H1 (cell line): ENCODE results near the gene ZC3H18. TPM values are rescaled to one million over a fixed set of nuclear protein-coding genes. Genes with fewer than 3 reads are reported as not detected.

Source experiments
- CTCF ChIA-PET: fragments of 300-600 bp; sonication (Branson Sonifier 250); formaldehyde crosslinking; loops from one replicate; lab custom pipeline; 2021; ENCODE audit not compliant: partially characterized antibody; lab: Charles Lee
- POLR2A ChIA-PET: fragments of 300-600 bp; sonication (Branson Sonifier 250); formaldehyde crosslinking; loops from one replicate; lab custom pipeline; 2021; ENCODE audit warnings: inconsistent platforms; ENCODE audit not compliant: partially characterized antibody; lab: Charles Lee
- DNase-seq, 2 experiments: peaks; one replicate each; pipeline versions ENCODE4 v3.0.0 to v3.0.0-alpha.2; 2010 to 2022; ENCODE audit warnings: low spot score in 2 of 2, low read depth in 1 of 2, mixed read lengths in 1 of 2
- FAIRE-seq: peaks from 2 replicates; lab custom pipeline; 2011; peaks lifted over from hg19 to GRCh38; lab: Jason Lieb, UNC
- H2AFZ ChIP-seq: 2 replicates; pipeline ENCODE4 v1.8.1; 2012; ENCODE audit warnings: low read length, inconsistent platforms
- H2AK5ac ChIP-seq: 2 replicates; pipeline ENCODE4 v1.6.1; 2013; ENCODE audit warnings: low read depth, low read length
- H2BK120ac ChIP-seq: replicated peaks from 2 replicates; pipeline ENCODE3; 2013; ENCODE audit warnings: low read depth, low read length, inconsistent platforms
- H2BK12ac ChIP-seq: 2 replicates; pipeline ENCODE4 v1.6.1; 2013; ENCODE audit warnings: low read depth, low read length
- H2BK15ac ChIP-seq: 2 replicates; pipeline ENCODE4 v1.6.1; 2013; ENCODE audit warnings: low read length
- H2BK20ac ChIP-seq: 2 replicates; pipeline ENCODE4 v1.6.1; 2013; ENCODE audit warnings: low read length
- H2BK5ac ChIP-seq: 2 replicates; pipeline ENCODE4 v1.6.1; 2013; ENCODE audit warnings: low read depth, low read length
- H3K14ac ChIP-seq: 2 replicates; pipeline ENCODE4 v1.6.1; 2013; ENCODE audit warnings: inconsistent platforms; ENCODE audit not compliant: insufficient read length
- H3K18ac ChIP-seq: 2 replicates; pipeline ENCODE4 v1.6.1; 2013; ENCODE audit warnings: low read length; ENCODE audit errors: extremely low read depth
- H3K23ac ChIP-seq: 2 replicates; pipeline ENCODE4 v1.6.1; 2013; ENCODE audit warnings: inconsistent platforms; ENCODE audit not compliant: insufficient read length
- H3K23me2 ChIP-seq: 2 replicates; pipeline ENCODE4 v1.6.1; 2013; ENCODE audit warnings: low read depth, low read length
- H3K27ac ChIP-seq: 2 replicates; pipeline ENCODE4 v1.6.1; 2011; ENCODE audit warnings: low read depth, low read length, inconsistent platforms
- H3K27me3 ChIP-seq, 4 experiments: replicated peaks in 1 of 4; 1 replicate in 1 of 4; 2 replicates in 3 of 4; pipeline versions ENCODE4 v1.6.1 to v1.8.1; 2011 to 2013; ENCODE audit warnings: low read length in 3 of 4, mild to moderate bottlenecking in 3 of 4, inconsistent platforms in 2 of 4, mixed read lengths in 2 of 4, moderate library complexity in 1 of 4; ENCODE audit not compliant: control insufficient read depth in 3 of 4, insufficient read depth in 3 of 4; ENCODE audit errors: extremely low read depth in 1 of 4
- H3K36me3 ChIP-seq, 4 experiments: 2 replicates each; pipeline versions ENCODE4 v1.6.1 to v1.8.1; 2011 to 2013; ENCODE audit warnings: mild to moderate bottlenecking in 4 of 4, low read length in 3 of 4, moderate library complexity in 2 of 4, control low read depth in 1 of 4, inconsistent platforms in 1 of 4; ENCODE audit not compliant: insufficient read depth in 4 of 4, control insufficient read depth in 2 of 4
- H3K4ac ChIP-seq: replicated peaks from 2 replicates; pipeline ENCODE3; 2013; ENCODE audit warnings: low read length, low read depth, mixed read lengths, inconsistent platforms; ENCODE audit not compliant: insufficient read length
- H3K4me1 ChIP-seq, 4 experiments: replicated peaks in 1 of 4; 1 replicate in 1 of 4; 2 replicates in 3 of 4; pipeline versions ENCODE4 v1.6.1 to v1.8.1; 2011 to 2013; ENCODE audit warnings: low read length in 3 of 4, inconsistent platforms in 2 of 4, mixed read lengths in 1 of 4; ENCODE audit not compliant: insufficient read depth in 4 of 4, control insufficient read depth in 3 of 4
- H3K4me2 ChIP-seq, 2 experiments: 2 replicates each; pipeline versions ENCODE4 v1.6.1 to v1.8.1; 2011 to 2013; ENCODE audit warnings: low read depth in 2 of 2, low read length in 2 of 2, control low read depth in 1 of 2, inconsistent platforms in 1 of 2, mild to moderate bottlenecking in 1 of 2; ENCODE audit not compliant: insufficient read depth in 1 of 2
- H3K4me3 ChIP-seq, 4 experiments: fragments of 200-600, 300-600 bp in 1 of 4; sonication (generic), shearing (Covaris generic), sonication (Bioruptor Twin) in 1 of 4; 2 replicates each; pipeline versions ENCODE4 v1.5.1 to v1.8.1; 2011 to 2016; ENCODE audit warnings: low read length in 4 of 4, low read depth in 3 of 4, control low read depth in 2 of 4, inconsistent platforms in 2 of 4, mild to moderate bottlenecking in 2 of 4, mixed read lengths in 1 of 4, moderate library complexity in 1 of 4; ENCODE audit not compliant: insufficient read depth in 2 of 4; ENCODE audit errors: extremely low read depth in 1 of 4
- H3K56ac ChIP-seq: replicated peaks from 2 replicates; pipeline ENCODE3; 2013; ENCODE audit warnings: low read depth, mild to moderate bottlenecking, mixed read lengths, low read length, inconsistent platforms; ENCODE audit not compliant: insufficient read length
- H3K79me1 ChIP-seq: 2 replicates; pipeline ENCODE4 v1.6.1; 2013; ENCODE audit warnings: low read depth, low read length, control low read depth
- H3K79me2 ChIP-seq, 2 experiments: 2 replicates each; pipeline versions ENCODE4 v1.6.1 to v1.8.1; 2012 to 2013; ENCODE audit warnings: low read length in 2 of 2, mild to moderate bottlenecking in 2 of 2, inconsistent platforms in 1 of 2; ENCODE audit not compliant: insufficient read depth in 2 of 2, control insufficient read depth in 1 of 2
- H3K9ac ChIP-seq, 4 experiments: replicated peaks in 1 of 4; 1 replicate in 1 of 4; 2 replicates in 3 of 4; pipeline versions ENCODE4 v1.6.1 to v1.8.1; 2011 to 2013; ENCODE audit warnings: low read depth in 3 of 4, low read length in 3 of 4, control low read depth in 2 of 4, mild to moderate bottlenecking in 2 of 4, moderate library complexity in 2 of 4, inconsistent platforms in 1 of 4; ENCODE audit errors: extremely low read depth in 1 of 4
- H3K9me3 ChIP-seq, 2 experiments: 2 replicates each; pipeline versions ENCODE4 v1.6.1 to v1.8.1; 2012 to 2013; ENCODE audit warnings: mild to moderate bottlenecking in 2 of 2, moderate library complexity in 2 of 2, control low read depth in 1 of 2, inconsistent platforms in 1 of 2, low read depth in 1 of 2, low read length in 1 of 2, mixed read lengths in 1 of 2; ENCODE audit not compliant: insufficient read depth in 2 of 2
- H4K20me1 ChIP-seq, 2 experiments: replicated peaks in 1 of 2; 2 replicates each; pipeline versions ENCODE3 to v1.8.1; 2011 to 2013; ENCODE audit warnings: inconsistent platforms in 2 of 2, low read length in 2 of 2, mild to moderate bottlenecking in 1 of 2; ENCODE audit not compliant: insufficient read depth in 2 of 2, control insufficient read depth in 1 of 2
- H4K5ac ChIP-seq: 2 replicates; pipeline ENCODE4 v1.6.1; 2013; ENCODE audit warnings: low read length, low read depth, mixed read lengths, inconsistent platforms; ENCODE audit not compliant: insufficient read length
- H4K8ac ChIP-seq: 2 replicates; pipeline ENCODE4 v1.8.0; 2013; ENCODE audit warnings: mild to moderate bottlenecking, moderate library complexity, low read length, inconsistent platforms; ENCODE audit not compliant: insufficient read depth; ENCODE audit errors: extremely low read depth
- H4K91ac ChIP-seq: replicated peaks from 2 replicates; pipeline ENCODE3; 2013; ENCODE audit warnings: low read length, mixed read lengths, inconsistent platforms; ENCODE audit not compliant: insufficient read length
- BACH1 ChIP-seq: IDR thresholded peaks from 2 replicates; pipeline ENCODE4 v1.6.1; 2012; ENCODE audit warnings: low read length, improper control_type of control experiment
- BRCA1 ChIP-seq: IDR thresholded peaks from 2 replicates; pipeline ENCODE4 v1.6.1; 2012; ENCODE audit warnings: low read depth, low read length, improper control_type of control experiment
- CBX8 ChIP-seq: fragments of 300-800, 300-1000 bp; sonication (generic); IDR thresholded peaks from 2 replicates; pipeline ENCODE4 v1.7.1; 2016; ENCODE audit warnings: low read depth, low read length, borderline replicate concordance
- EP300 ChIP-seq, 2 experiments: IDR thresholded peaks; 1 replicate in 1 of 2; 2 replicates in 1 of 2; pipeline ENCODE4 v1.6.1; 2011 to 2012; ENCODE audit warnings: low read depth in 2 of 2, low read length in 2 of 2, mild to moderate bottlenecking in 2 of 2, borderline replicate concordance in 1 of 2, inconsistent platforms in 1 of 2, moderate library complexity in 1 of 2
- MAFK ChIP-seq: IDR thresholded peaks from 2 replicates; pipeline ENCODE4 v1.6.1; 2012; ENCODE audit warnings: low read depth, mild to moderate bottlenecking, improper control_type of control experiment, low read length
- POLR2A ChIP-seq, 2 experiments: IDR thresholded peaks; 1 replicate in 1 of 2; 2 replicates in 1 of 2; pipeline ENCODE4 v1.6.1; 2011; ENCODE audit warnings: low read depth in 2 of 2, low read length in 2 of 2, mild to moderate bottlenecking in 2 of 2; ENCODE audit errors: control extremely low read depth in 1 of 2
- POU5F1 ChIP-seq: IDR thresholded peaks from 2 replicates; pipeline ENCODE4 v1.6.1; 2011; ENCODE audit warnings: low read depth, mild to moderate bottlenecking, low read length, moderate library complexity
- SIN3A ChIP-seq, 2 experiments: IDR thresholded peaks in 1 of 2; conservative IDR thresholded peaks in 1 of 2; 2 replicates each; pipeline ENCODE4 v1.6.1; 2011 to 2012; ENCODE audit warnings: low read length in 2 of 2, improper control_type of control experiment in 1 of 2, low read depth in 1 of 2, mild to moderate bottlenecking in 1 of 2
- SP1 ChIP-seq: IDR thresholded peaks from 2 replicates; pipeline ENCODE4 v1.6.1; 2011; ENCODE audit warnings: low read depth, low read length
- SP2 ChIP-seq: IDR thresholded peaks from 2 replicates; pipeline ENCODE4 v1.6.1; 2012; ENCODE audit warnings: mild to moderate bottlenecking, low read length, inconsistent platforms
- TCF12 ChIP-seq: IDR thresholded peaks from 2 replicates; pipeline ENCODE4 v1.6.1; 2011; ENCODE audit warnings: low read depth, mild to moderate bottlenecking, low read length
- WGBS, 2 experiments: shearing (Covaris generic) in 1 of 2; methylation state at CpG; one replicate each; pipeline versions ENCODE4 v1.1.6 to v1.1.7; 2013 to 2015; ENCODE audit warnings: low lambda C conversion rate in 2 of 2, mixed read lengths in 2 of 2, inconsistent platforms in 1 of 2, low coverage in 1 of 2, missing lambda C conversion rate in 1 of 2; ENCODE audit not compliant: insufficient replicate concordance in 2 of 2, insufficient coverage in 1 of 2, insufficient read length in 1 of 2; ENCODE audit errors: extremely low coverage in 1 of 2, missing lambda C conversion rate in 1 of 2; 5-methylcytosine and 5-hydroxymethylcytosine counted together
- polyA plus RNA-seq, 7 experiments: library from polyadenylated mRNA; depleted of rRNA in 3 of 7; stranded (reverse) in 5 of 7; unstranded in 2 of 7; fragments of >200 nt in 5 of 7; fragments of 200-250 nt in 2 of 7; gene quantifications; 1 replicate in 5 of 7; 2 replicates in 1 of 7; 4 replicates in 1 of 7; pipeline versions ENCODE4 v1.2.1 to v1.2.3, GENCODE V29; 2011 to 2013; ENCODE audit warnings: missing spikeins in 2 of 7, mixed read lengths in 2 of 7
- total RNA-seq: library from RNA; stranded (reverse); fragmentation: NEBNext Ultra II Directional; extraction: Animal tissue kit (Norgen Biotek cat#: 25700); gene quantifications from 2 replicates; pipeline ENCODE4 v1.2.1, GENCODE V29; 2021

Gene ZC3H18
- total and polyA plus RNA-seq, 2 of the 8 experiments (the other 6 are each of a cell fraction or from before 2014, with no cell fraction given) = 12.1 to 73.2 TPM

GRCh38 chr16:88610909-88611812 lies 41.0 kb downstream of the ZC3H18 start:
- Histone ChIP-seq H3K9me3 (no peaks in the 10 kb centered on the region), H3K4me3 (peak overlapping the region in 3 of 4 experiments; percentile 6 to 46 (median 23); a peak in 5 of 8 replicates), H2BK15ac (no peak overlapping the region), H3K9ac (peak overlapping the region in 3 of 4 experiments; percentile 16 to 46 (median 25); a peak in 2 of 7 replicates), H3K36me3 (peaks cover 0 to 13% (median 4%) of the 10 kb centered on the region in 4 experiments; a peak in 4 of 8 replicates), H3K18ac (no peak overlapping the region), H3K4ac (no peak overlapping the region), H4K91ac (no peak overlapping the region), H3K4me2 (peak overlapping the region; percentile 48 to 66), H3K23me2 (peaks cover 5% of the 10 kb centered on the region; the same call in 1 of the 2 replicates), H4K20me1 (peaks cover 9 to 25% of the 10 kb centered on the region in 2 experiments), H2BK12ac (no peak overlapping the region), H2BK20ac (no peak overlapping the region), H3K79me1 (peaks cover 13% of the 10 kb centered on the region), H3K27me3 (no peaks in the 10 kb centered on the region), H4K8ac (peak overlapping the region; percentile 82; the same call in 1 of the 2 replicates), H3K27ac (no peak overlapping the region), H3K23ac (no peak overlapping the region), H3K4me1 (peaks cover 0 to 10% (median 4%) of the 10 kb centered on the region in 4 experiments; a peak in 3 of 7 replicates), H2BK5ac (peak overlapping the region; percentile 79), H3K14ac (no peak overlapping the region), H2AFZ (no peak overlapping the region), H3K79me2 (peaks cover 0 to 5% of the 10 kb centered on the region in 2 experiments; a peak in 1 of 4 replicates), H3K56ac (no peak overlapping the region), H2AK5ac (no peak overlapping the region; the same call in none of the 2 replicates), H4K5ac (no peak overlapping the region), H2BK120ac (no peak overlapping the region)
- DNase-seq (peak in 1 of 2 experiments; percentile 76), FAIRE-seq (no peak)
- ChIA-PET CTCF (interaction anchor here (0.8 to 6.1 kb wide), 18 partner anchors 9 to 427 kb away, joined by 3 to 89 read pairs (median 3); partner anchors contain the start of gene ZC3H18), POLR2A (interaction anchor here (0.8 to 2.4 kb wide), 6 partner anchors 10 to 198 kb away, joined by 3 to 11 read pairs (median 4); partner anchors contain the start of gene IL17C)
- WGBS, 2 experiments = 25% methylated on average over 47 of the region's 49 CpGs; no CpG with 5 or more reads in 1 of the 2 experiments
- TF ChIP-seq SP1 = no peak
- no peak for TF ChIP-seq POLR2A (IDR thresholded peaks at IDR 0.05; ENCODE audit: control extremely low read depth in 1 of 2, low read depth in 2 of 2, low read length in 2 of 2)
- TF ChIP-seq TCF12 = no peak
- no peak for TF ChIP-seq CBX8
- no peak for TF ChIP-seq POU5F1
- TF ChIP-seq BRCA1 = peak; percentile 58
- peak; percentile 25 to 33; a peak in 1 of 4 replicates for TF ChIP-seq SIN3A (conservative IDR thresholded peaks at IDR 0.05 in 1 of 2, IDR thresholded peaks at IDR 0.05 in 1 of 2; ENCODE audit: low read depth in 1 of 2, low read length in 2 of 2)
- TF ChIP-seq BACH1 = no peak
- TF ChIP-seq EP300 (IDR thresholded peaks at IDR 0.05; ENCODE audit: borderline replicate concordance in 1 of 2, low read depth in 2 of 2, low read length in 2 of 2) = 0 out of 3 replicates have a peak, but pooled peaks of 1 of the 2 experiments have one; percentile 36
- no peak for TF ChIP-seq SP2
- no peak for TF ChIP-seq MAFK
